Liver (tissue), 9 donors: ENCODE results near the gene MYO1H. TPM values are rescaled to one million over a fixed set of nuclear protein-coding genes. Genes with fewer than 3 reads are reported as not detected.

Experiments used
- DNase-seq: peaks from one replicate; pipeline ENCODE4 v3.0.0-alpha.2; 2017; ENCODE audit warnings: low spot score
- H3K27ac ChIP-seq, 2 donors: one replicate each; pipeline ENCODE4 v1.7.0; 2013; ENCODE audit warnings: inconsistent platforms in 2 of 2, low read length in 2 of 2, control low read depth in 1 of 2, low read depth in 1 of 2, mild to moderate bottlenecking in 1 of 2
- H3K27me3 ChIP-seq, 4 donors: one replicate each; pipeline versions ENCODE4 v1.6.1 to v1.7.0; 2013; ENCODE audit warnings: low read length in 3 of 4, inconsistent platforms in 1 of 4, mild to moderate bottlenecking in 1 of 4, moderate library complexity in 1 of 4; ENCODE audit not compliant: control insufficient read depth in 4 of 4, insufficient read depth in 4 of 4
- H3K36me3 ChIP-seq, 4 donors: one replicate each; pipeline versions ENCODE4 v1.6.1 to v1.7.0; 2013; ENCODE audit warnings: low read length in 3 of 4, mild to moderate bottlenecking in 3 of 4, low read depth in 1 of 4, moderate library complexity in 1 of 4; ENCODE audit not compliant: control insufficient read depth in 4 of 4, insufficient read depth in 3 of 4
- H3K4me1 ChIP-seq, 4 donors: one replicate each; pipeline versions ENCODE4 v1.6.1 to v1.7.0; 2013; ENCODE audit warnings: low read length in 3 of 4, mild to moderate bottlenecking in 3 of 4, moderate library complexity in 1 of 4; ENCODE audit not compliant: control insufficient read depth in 4 of 4, insufficient read depth in 4 of 4
- H3K4me3 ChIP-seq, 3 donors: one replicate each; pipeline versions ENCODE4 v1.6.1 to v1.7.0; 2013; ENCODE audit warnings: low read length in 3 of 3, control low read depth in 1 of 3, low read depth in 1 of 3, mild to moderate bottlenecking in 1 of 3
- H3K9ac ChIP-seq, 2 donors: one replicate each; pipeline ENCODE4 v1.7.0; 2013; ENCODE audit warnings: low read length in 2 of 2, mild to moderate bottlenecking in 2 of 2, moderate library complexity in 2 of 2, control low read depth in 1 of 2, low read depth in 1 of 2
- H3K9me3 ChIP-seq, 4 donors: one replicate each; pipeline versions ENCODE4 v1.6.1 to v1.7.0; 2013; ENCODE audit warnings: low read length in 3 of 4; ENCODE audit not compliant: control insufficient read depth in 4 of 4
- ATF3 ChIP-seq: IDR thresholded peaks from 2 replicates; pipeline ENCODE4 v1.6.1; 2016; ENCODE audit warnings: antibody characterized with exemption
- CTCF ChIP-seq: fragments of 150-350 bp; IDR thresholded peaks from 2 replicates; pipeline ENCODE4 v1.5.1; 2017; ENCODE audit warnings: improper control_type of control experiment, low read depth, low read length; ENCODE audit not compliant: missing input control
- EGR1 ChIP-seq, 2 donors: IDR thresholded peaks; 2 replicates each; pipeline ENCODE4 v1.6.1; 2016 to 2018; ENCODE audit warnings: antibody characterized with exemption in 2 of 2, low read depth in 2 of 2
- FOXA1 ChIP-seq: IDR thresholded peaks from 2 replicates; pipeline ENCODE4 v1.6.1; 2016; ENCODE audit warnings: antibody characterized with exemption
- FOXA2 ChIP-seq: IDR thresholded peaks from 2 replicates; pipeline ENCODE4 v1.6.1; 2016; ENCODE audit warnings: antibody characterized with exemption
- GABPA ChIP-seq, 2 donors: IDR thresholded peaks in 1 of 2; conservative IDR thresholded peaks in 1 of 2; 2 replicates each; pipeline ENCODE4 v1.6.1; 2016; ENCODE audit warnings: antibody characterized with exemption in 2 of 2, mild to moderate bottlenecking in 1 of 2, moderate library complexity in 1 of 2
- HNF4A ChIP-seq, 2 donors: conservative IDR thresholded peaks; 2 replicates each; pipeline ENCODE4 v1.6.1; 2016; ENCODE audit warnings: antibody characterized with exemption in 2 of 2, mild to moderate bottlenecking in 2 of 2
- JUND ChIP-seq, 2 donors: IDR thresholded peaks; 2 replicates each; pipeline ENCODE4 v1.6.1; 2016; ENCODE audit warnings: antibody characterized with exemption in 2 of 2
- MAX ChIP-seq: IDR thresholded peaks from 2 replicates; pipeline ENCODE4 v1.6.1; 2016; ENCODE audit warnings: antibody characterized with exemption
- NR2F2 ChIP-seq: IDR thresholded peaks from 2 replicates; pipeline ENCODE4 v1.6.1; 2016; ENCODE audit warnings: antibody characterized with exemption
- RXRA ChIP-seq, 2 donors: IDR thresholded peaks; 2 replicates each; pipeline ENCODE4 v1.6.1; 2017 to 2018; ENCODE audit warnings: antibody characterized with exemption in 2 of 2, mild to moderate bottlenecking in 1 of 2
- TAF1 ChIP-seq: conservative IDR thresholded peaks from 2 replicates; pipeline ENCODE4 v1.6.1; 2016; ENCODE audit warnings: antibody characterized with exemption, mild to moderate bottlenecking
- YY1 ChIP-seq: IDR thresholded peaks from 2 replicates; pipeline ENCODE4 v1.6.1; 2016; ENCODE audit warnings: antibody characterized with exemption, mild to moderate bottlenecking
- ZBTB33 ChIP-seq: IDR thresholded peaks from 2 replicates; pipeline ENCODE4 v1.6.1; 2016; ENCODE audit warnings: antibody characterized with exemption
- WGBS: extraction: QIAGEN DNeasy Blood & Tissue Kit; methylation state at CpG from one replicate; pipeline ENCODE4 v1.1.7; 2013; 5-methylcytosine and 5-hydroxymethylcytosine counted together
- polyA plus RNA-seq, 2 donors: library from polyadenylated mRNA; stranded (reverse) in 1 of 2; unstranded in 1 of 2; fragments of 200-250 nt in 1 of 2; fragments of >200 nt in 1 of 2; fragmentation: Nextera tagmentation in 1 of 2; extraction: Ambion mirVana in 1 of 2; gene quantifications; one replicate each; pipeline versions ENCODE4 v1.2.1 to v1.2.3, GENCODE V29; 2013 to 2015
- total RNA-seq, 2 donors: library from RNA; depleted of rRNA; stranded (reverse); fragments of >200 nt; gene quantifications; one replicate each; pipeline ENCODE4 v1.2.3, GENCODE V29; 2014
- donor health status: healthy.
- donor health status: healthy.
- donor health status: healthy.
- donor health status: healthy.
- donor health status: healthy.

The MYO1H gene
- total and polyA plus RNA-seq, 4 donors = not detected

- WGBS = 77% methylated on average over 7 of the region's 8 CpGs
- peak; percentile 23 for TF ChIP-seq NR2F2
- TF ChIP-seq FOXA2 = no peak
- no peak for TF ChIP-seq JUND (IDR thresholded peaks at IDR 0.05)
- TF ChIP-seq CTCF = no peak
- TF ChIP-seq EGR1 (IDR thresholded peaks at IDR 0.05; ENCODE audit: low read depth in 2 of 2) = no peak
- TF ChIP-seq GABPA (IDR thresholded peaks at IDR 0.05 in 1 of 2, conservative IDR thresholded peaks at IDR 0.05 in 1 of 2) = no peak
- TF ChIP-seq ZBTB33 = no peak
- no peak for TF ChIP-seq MAX
- Histone ChIP-seq H3K4me1 (peaks cover 0 to 11% (median 0%) of the 10 kb centered on the region in 4 donors), H3K9ac (no peak overlapping the region), H3K27ac (no peak overlapping the region), H3K9me3 (no peaks in the 10 kb centered on the region), H3K27me3 (no peaks in the 10 kb centered on the region), H3K36me3 (peaks cover 2 to 21% (median 14%) of the 10 kb centered on the region in 4 donors), H3K4me3 (no peak overlapping the region)
- DNase-seq = no peak
Observed at GRCh38 chr12:109467978-109468676, 120.4 kb downstream of the MYO1H start.

GRCh38 chr12:109469517-109469916 is 121.8 kb downstream of the MYO1H start:
- no peak for DNase-seq
- no peak overlapping the region for H3K9ac ChIP-seq
- 87% methylated on average over 10 of the region's 10 CpGs for WGBS
- no peak overlapping the region for H3K4me3 ChIP-seq
- H3K4me1 ChIP-seq = peaks cover 0 to 7% (median 0%) of the 10 kb centered on the region in 4 donors
- no peaks in the 10 kb centered on the region for H3K27me3 ChIP-seq
- TF ChIP-seq RXRA (IDR thresholded peaks at IDR 0.05) = no peak
- TF ChIP-seq GABPA (IDR thresholded peaks at IDR 0.05 in 1 of 2, conservative IDR thresholded peaks at IDR 0.05 in 1 of 2) = no peak
- no peak for TF ChIP-seq NR2F2
- no peak for TF ChIP-seq ATF3
- no peak for TF ChIP-seq FOXA2
- no peaks in the 10 kb centered on the region for H3K9me3 ChIP-seq
- H3K36me3 ChIP-seq = peaks cover 2 to 21% (median 14%) of the 10 kb centered on the region in 4 donors
- H3K27ac ChIP-seq = no peak overlapping the region

- peaks cover 2 to 8% (median 5%) of the 10 kb centered on the region in 4 donors for H3K36me3 ChIP-seq
- H3K27me3 ChIP-seq = no peaks in the 10 kb centered on the region
- no peaks in the 10 kb centered on the region for H3K9me3 ChIP-seq
- no peak overlapping the region for H3K27ac ChIP-seq
- DNase-seq = no peak
- H3K4me3 ChIP-seq = no peak overlapping the region
- WGBS = 96% methylated on average over 3 of the region's 3 CpGs
- peaks cover 2 to 19% (median 15%) of the 10 kb centered on the region in 4 donors for H3K4me1 ChIP-seq
- H3K9ac ChIP-seq = no peak overlapping the region
- TF ChIP-seq CTCF (no peak), HNF4A (conservative IDR thresholded peaks at IDR 0.05) (no peak), EGR1 (IDR thresholded peaks at IDR 0.05; ENCODE audit: low read depth in 2 of 2) (no peak), RXRA (IDR thresholded peaks at IDR 0.05) (no peak), JUND (IDR thresholded peaks at IDR 0.05) (no peak), YY1 (no peak), TAF1 (no peak), ATF3 (no peak), MAX (no peak), FOXA2 (no peak), FOXA1 (no peak)
Observed at GRCh38 chr12:109473006-109473405, 125.3 kb downstream of the MYO1H start.
